Subcutaneous abdominal adipose tissue (tissue), 5 donors: Measurements from ENCODE around the gene GATA2.
A peak's percentile ranks its signal among the peaks of the same experiment; 100 is the strongest.

Source experiments
- H3K27ac ChIP-seq: one replicate; pipeline ENCODE4 v1.7.0; 2013; ENCODE audit warnings: low read depth, mild to moderate bottlenecking, inconsistent platforms, low read length, moderate library complexity
- H3K27me3 ChIP-seq, 5 donors: one replicate each; pipeline ENCODE4 v1.7.0; 2013; ENCODE audit warnings: low read length in 5 of 5, inconsistent platforms in 1 of 5; ENCODE audit not compliant: control insufficient read depth in 5 of 5, insufficient read depth in 4 of 5
- H3K36me3 ChIP-seq, 5 donors: one replicate each; pipeline ENCODE4 v1.7.0; 2013; ENCODE audit warnings: low read length in 5 of 5; ENCODE audit not compliant: control insufficient read depth in 5 of 5, insufficient read depth in 5 of 5
- H3K4me1 ChIP-seq, 5 donors: one replicate each; pipeline ENCODE4 v1.7.0; 2013; ENCODE audit warnings: low read length in 5 of 5, mild to moderate bottlenecking in 3 of 5, moderate library complexity in 1 of 5; ENCODE audit not compliant: control insufficient read depth in 5 of 5, insufficient read depth in 5 of 5
- H3K4me3 ChIP-seq, 5 donors: one replicate each; pipeline ENCODE4 v1.7.0; 2013; ENCODE audit warnings: low read length in 5 of 5, low read depth in 1 of 5
- H3K9ac ChIP-seq, 5 donors: one replicate each; pipeline ENCODE4 v1.7.0; 2013; ENCODE audit warnings: low read length in 5 of 5, mild to moderate bottlenecking in 4 of 5, moderate library complexity in 3 of 5
- H3K9me3 ChIP-seq, 5 donors: one replicate each; pipeline ENCODE4 v1.7.0; 2013; ENCODE audit warnings: low read length in 5 of 5; ENCODE audit not compliant: control insufficient read depth in 5 of 5
- donor health status: healthy.
- donor health status: healthy.
- donor health status: healthy.
- donor health status: healthy.
- donor health status: healthy.

GATA2 gene

GRCh38 chr3:128489674-128489926 lies 3.4 kb downstream of the GATA2 start:
- H3K4me3 ChIP-seq: peak overlapping the region in 4 of 5 donors; percentile 63 to 80 (median 75)
- no peaks in the 10 kb centered on the region for H3K36me3 ChIP-seq
- H3K4me1 ChIP-seq: peaks cover 0 to 86% (median 64%) of the 10 kb centered on the region in 5 donors
- H3K9ac ChIP-seq: peak overlapping the region in 3 of 5 donors; percentile 59 to 73 (median 67)
- peak overlapping the region; percentile 81 for H3K27ac ChIP-seq
- H3K27me3 ChIP-seq: peaks cover 62 to 93% (median 81%) of the 10 kb centered on the region in 5 donors
- no peaks in the 10 kb centered on the region for H3K9me3 ChIP-seq

GRCh38 chr3:128488991-128489673 lies 3.9 kb downstream of the GATA2 start:
- H3K4me1 ChIP-seq: peaks cover 0 to 88% (median 67%) of the 10 kb centered on the region in 5 donors
- H3K4me3 ChIP-seq: peak overlapping the region in 4 of 5 donors; percentile 63 to 80 (median 75)
- H3K9me3 ChIP-seq: no peaks in the 10 kb centered on the region
- H3K36me3 ChIP-seq: no peaks in the 10 kb centered on the region
- peaks cover 64 to 93% (median 83%) of the 10 kb centered on the region in 5 donors for H3K27me3 ChIP-seq
- H3K27ac ChIP-seq: peak overlapping the region; percentile 81
- peak overlapping the region in 3 of 5 donors; percentile 62 to 73 (median 67) for H3K9ac ChIP-seq

GRCh38 chr3:128488636-128488990 lies 4.4 kb downstream of the GATA2 start:
- peak overlapping the region in 3 of 5 donors; percentile 21 to 59 (median 56) for H3K9ac ChIP-seq
- H3K9me3 ChIP-seq: no peaks in the 10 kb centered on the region
- H3K27ac ChIP-seq: peak overlapping the region; percentile 81
- peak overlapping the region in 4 of 5 donors; percentile 58 to 80 (median 70) for H3K4me3 ChIP-seq
- peaks cover 0 to 88% (median 72%) of the 10 kb centered on the region in 5 donors for H3K4me1 ChIP-seq
- H3K27me3 ChIP-seq: peaks cover 66 to 93% (median 83%) of the 10 kb centered on the region in 5 donors
- no peaks in the 10 kb centered on the region for H3K36me3 ChIP-seq

GRCh38 chr3:128487813-128488635 lies 5.0 kb downstream of the GATA2 start:
- H3K4me1 ChIP-seq: peaks cover 0 to 89% (median 73%) of the 10 kb centered on the region in 5 donors
- H3K9ac ChIP-seq: peak overlapping the region in 3 of 5 donors; percentile 21 to 59 (median 56)
- no peaks in the 10 kb centered on the region for H3K36me3 ChIP-seq
- peaks cover 67 to 94% (median 82%) of the 10 kb centered on the region in 5 donors for H3K27me3 ChIP-seq
- peak overlapping the region; percentile 81 for H3K27ac ChIP-seq
- H3K9me3 ChIP-seq: no peaks in the 10 kb centered on the region
- H3K4me3 ChIP-seq: peak overlapping the region in 4 of 5 donors; percentile 68 to 80 (median 73)

GRCh38 chr3:128487538-128487812 lies 5.5 kb downstream of the GATA2 start:
- H3K36me3 ChIP-seq: no peaks in the 10 kb centered on the region
- H3K4me3 ChIP-seq: peak overlapping the region in 4 of 5 donors; percentile 68 to 80 (median 73)
- H3K27me3 ChIP-seq: peaks cover 71 to 92% (median 80%) of the 10 kb centered on the region in 5 donors
- peak overlapping the region; percentile 81 for H3K27ac ChIP-seq
- peak overlapping the region in 2 of 5 donors; percentile 7 to 53 for H3K9ac ChIP-seq
- H3K9me3 ChIP-seq: no peaks in the 10 kb centered on the region
- peaks cover 0 to 89% (median 78%) of the 10 kb centered on the region in 5 donors for H3K4me1 ChIP-seq

DNA sequence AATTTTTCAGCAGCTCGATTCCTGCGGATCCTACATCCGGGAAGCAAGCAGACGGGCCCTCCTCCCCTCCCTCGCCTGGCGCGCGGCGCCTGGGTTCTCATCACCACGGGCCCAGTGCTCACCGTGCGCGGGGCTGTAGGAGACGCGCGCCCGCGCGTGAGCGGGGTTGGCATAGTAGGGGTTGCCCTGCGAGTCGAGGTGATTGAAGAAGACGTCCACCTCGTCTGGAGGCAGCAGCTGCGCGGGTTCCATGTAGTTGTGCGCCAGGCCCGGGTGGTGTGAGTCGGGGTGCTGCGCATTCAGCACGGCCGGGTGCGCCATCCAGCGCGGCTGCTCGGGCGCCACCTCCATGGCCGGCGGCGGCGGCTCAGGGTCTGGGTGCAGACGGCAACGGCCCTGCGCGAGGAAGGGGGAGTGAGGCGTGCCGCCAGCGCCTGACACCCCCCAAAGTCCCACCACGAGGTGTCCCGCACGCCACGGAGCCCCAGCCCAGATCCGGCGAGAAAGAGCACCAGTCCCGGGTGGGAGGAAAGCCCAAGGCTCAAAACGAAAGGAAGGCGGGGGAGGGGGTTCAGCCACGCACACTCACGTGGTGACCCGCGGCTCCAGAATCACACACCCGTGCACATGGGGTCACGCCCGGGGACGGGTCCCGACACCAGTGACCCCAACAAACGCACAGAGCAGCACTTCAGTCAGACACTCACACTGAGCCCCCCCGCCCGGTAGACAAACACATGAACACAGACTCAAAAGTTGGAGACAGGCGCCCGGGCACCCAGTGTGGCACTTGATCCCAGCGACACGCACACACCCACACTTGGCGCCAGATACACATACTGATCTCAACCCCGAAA lies 6.1 kb downstream of the GATA2 start:
- Histone ChIP-seq H3K27me3 (peaks cover 73 to 92% (median 80%) of the 10 kb centered on the region in 5 donors), H3K9me3 (no peaks in the 10 kb centered on the region), H3K4me1 (peaks cover 0 to 89% (median 77%) of the 10 kb centered on the region in 5 donors), H3K9ac (peak overlapping the region in 3 of 5 donors; percentile 7 to 55 (median 53)), H3K36me3 (no peaks in the 10 kb centered on the region), H3K4me3 (peak overlapping the region in 4 of 5 donors; percentile 68 to 80 (median 73)), H3K27ac (peak overlapping the region; percentile 81)

- Histone ChIP-seq H3K36me3 (no peaks in the 10 kb centered on the region), H3K4me3 (peak overlapping the region in 4 of 5 donors; percentile 68 to 80 (median 73)), H3K27ac (peak overlapping the region; percentile 81), H3K27me3 (peaks cover 71 to 91% (median 76%) of the 10 kb centered on the region in 5 donors), H3K9me3 (no peaks in the 10 kb centered on the region), H3K9ac (peak overlapping the region in 1 of 5 donors; percentile 53), H3K4me1 (peaks cover 2 to 92% (median 77%) of the 10 kb centered on the region in 5 donors)
Observed at GRCh38 chr3:128486205-128486628, 6.8 kb downstream of the GATA2 start.

DNA sequence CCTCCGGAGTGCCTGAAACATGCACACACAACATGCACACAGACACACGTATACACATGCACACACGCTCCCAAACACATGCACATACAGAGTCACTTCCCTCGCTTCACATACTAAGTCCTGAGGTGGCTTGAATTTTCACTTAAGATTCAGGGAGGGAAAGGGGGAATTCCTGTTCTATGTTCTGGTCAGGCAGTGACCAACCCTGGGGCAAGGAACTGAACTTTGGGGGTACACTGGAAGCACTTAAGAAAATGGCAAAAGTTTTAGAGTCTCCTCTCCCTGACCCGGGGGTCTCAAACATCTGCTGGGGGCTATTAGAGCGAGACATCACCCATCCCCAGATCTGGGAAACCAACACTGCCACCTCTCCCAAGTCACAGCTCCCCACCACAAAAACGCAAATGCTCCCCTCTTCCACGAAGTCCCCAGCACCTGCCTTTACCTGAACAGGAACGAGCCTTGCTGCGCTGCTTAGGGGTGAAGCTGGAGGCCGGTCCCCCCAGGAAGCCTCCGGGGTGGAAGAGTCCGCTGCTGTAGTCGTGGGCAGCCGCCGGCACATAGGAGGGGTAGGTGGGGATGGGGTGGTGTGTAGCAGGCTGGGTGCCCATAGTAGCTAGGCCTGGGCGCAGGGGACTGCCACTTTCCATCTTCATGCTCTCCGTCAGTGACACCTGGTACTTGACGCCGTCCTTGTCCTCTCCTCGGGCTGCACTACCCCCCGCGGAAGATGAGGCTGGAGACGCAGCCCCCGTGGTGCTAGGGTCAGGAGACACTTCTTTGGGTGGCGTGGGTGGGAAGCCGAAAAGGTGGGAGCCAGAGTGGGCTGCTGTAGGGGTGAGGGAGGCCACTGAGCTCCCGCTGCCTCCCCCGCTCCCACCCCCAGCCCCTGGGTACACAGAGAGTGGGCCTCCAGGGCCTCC lies 7.5 kb downstream of the GATA2 start:
- no peaks in the 10 kb centered on the region for H3K9me3 ChIP-seq
- no peaks in the 10 kb centered on the region for H3K36me3 ChIP-seq
- H3K27ac ChIP-seq: peak overlapping the region; percentile 69
- H3K9ac ChIP-seq: no peak overlapping the region
- H3K4me3 ChIP-seq: peak overlapping the region in 3 of 5 donors; percentile 27 to 80 (median 77)
- peaks cover 72 to 91% (median 79%) of the 10 kb centered on the region in 5 donors for H3K27me3 ChIP-seq
- H3K4me1 ChIP-seq: peaks cover 3 to 95% (median 79%) of the 10 kb centered on the region in 5 donors
